GM12873 (cell line): ENCODE results near the gene CPNE2.

Experiments
- TF ChIP-seq, protein P1 (sequence below): IDR thresholded peaks from 2 replicates; pipeline ENCODE4 v1.5.1; 2012; ENCODE audit warnings: low read depth, mild to moderate bottlenecking, moderate library complexity, low read length, control low read depth; ENCODE audit not compliant: insufficient read depth; ENCODE audit errors: missing control alignments

The CPNE2 gene

DNA sequence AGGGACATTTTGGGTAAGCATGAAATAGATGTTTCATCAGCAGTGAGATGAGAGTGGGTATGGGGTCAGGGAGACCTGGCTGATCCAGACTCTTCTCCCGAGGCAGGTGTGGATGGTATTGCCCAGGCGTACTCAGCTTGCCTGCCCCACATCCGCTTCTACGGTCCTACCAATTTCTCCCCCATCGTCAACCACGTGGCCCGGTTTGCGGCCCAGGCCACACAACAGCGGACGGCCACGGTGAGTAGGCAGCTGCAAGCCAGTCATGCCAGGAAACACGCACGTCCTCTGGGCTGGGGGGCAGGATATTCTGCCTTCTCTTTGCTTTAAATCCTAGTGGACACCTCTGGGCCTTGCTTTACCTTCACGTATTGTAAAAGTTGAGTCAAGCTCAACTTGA lies 44.7 kb downstream of the CPNE2 start:
- TF ChIP-seq, protein P1, sequence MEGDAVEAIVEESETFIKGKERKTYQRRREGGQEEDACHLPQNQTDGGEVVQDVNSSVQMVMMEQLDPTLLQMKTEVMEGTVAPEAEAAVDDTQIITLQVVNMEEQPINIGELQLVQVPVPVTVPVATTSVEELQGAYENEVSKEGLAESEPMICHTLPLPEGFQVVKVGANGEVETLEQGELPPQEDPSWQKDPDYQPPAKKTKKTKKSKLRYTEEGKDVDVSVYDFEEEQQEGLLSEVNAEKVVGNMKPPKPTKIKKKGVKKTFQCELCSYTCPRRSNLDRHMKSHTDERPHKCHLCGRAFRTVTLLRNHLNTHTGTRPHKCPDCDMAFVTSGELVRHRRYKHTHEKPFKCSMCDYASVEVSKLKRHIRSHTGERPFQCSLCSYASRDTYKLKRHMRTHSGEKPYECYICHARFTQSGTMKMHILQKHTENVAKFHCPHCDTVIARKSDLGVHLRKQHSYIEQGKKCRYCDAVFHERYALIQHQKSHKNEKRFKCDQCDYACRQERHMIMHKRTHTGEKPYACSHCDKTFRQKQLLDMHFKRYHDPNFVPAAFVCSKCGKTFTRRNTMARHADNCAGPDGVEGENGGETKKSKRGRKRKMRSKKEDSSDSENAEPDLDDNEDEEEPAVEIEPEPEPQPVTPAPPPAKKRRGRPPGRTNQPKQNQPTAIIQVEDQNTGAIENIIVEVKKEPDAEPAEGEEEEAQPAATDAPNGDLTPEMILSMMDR = no peak

DNA sequence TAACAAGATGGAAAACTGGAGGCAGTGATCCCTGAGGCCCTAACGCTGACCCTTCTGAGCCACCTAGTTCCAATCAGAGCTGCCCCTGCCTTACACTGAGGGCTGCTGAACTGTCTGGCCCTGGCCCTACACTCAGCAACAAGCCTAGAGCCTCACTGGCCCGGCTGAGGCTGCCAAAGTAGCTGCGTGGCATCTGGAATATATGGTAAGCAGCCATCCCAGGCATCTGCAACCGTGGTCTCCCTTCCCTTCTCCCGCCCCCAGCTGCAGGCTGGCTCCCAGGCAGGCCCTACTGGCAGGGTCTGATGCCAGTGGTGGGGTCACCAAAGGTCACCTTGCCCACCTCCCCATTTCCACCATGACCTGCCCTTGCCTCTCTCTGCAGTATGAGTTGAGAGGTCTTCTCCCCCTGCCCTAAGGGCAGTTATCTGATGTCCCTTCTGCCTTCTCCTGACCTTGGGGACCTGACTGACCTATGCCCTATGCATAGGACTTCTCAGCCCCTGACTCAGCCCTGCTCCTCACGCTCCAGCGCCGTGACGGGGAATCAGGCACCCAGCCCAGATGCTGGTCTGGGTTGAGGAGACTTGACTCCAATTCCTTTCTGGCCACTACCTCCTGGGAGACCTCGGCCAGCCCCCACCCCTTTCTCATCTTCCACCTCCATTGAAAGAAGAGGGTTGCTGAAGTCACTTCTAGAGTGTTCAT lies 45.3 kb downstream of the CPNE2 start:
- TF ChIP-seq, protein P1 = no peak

DNA sequence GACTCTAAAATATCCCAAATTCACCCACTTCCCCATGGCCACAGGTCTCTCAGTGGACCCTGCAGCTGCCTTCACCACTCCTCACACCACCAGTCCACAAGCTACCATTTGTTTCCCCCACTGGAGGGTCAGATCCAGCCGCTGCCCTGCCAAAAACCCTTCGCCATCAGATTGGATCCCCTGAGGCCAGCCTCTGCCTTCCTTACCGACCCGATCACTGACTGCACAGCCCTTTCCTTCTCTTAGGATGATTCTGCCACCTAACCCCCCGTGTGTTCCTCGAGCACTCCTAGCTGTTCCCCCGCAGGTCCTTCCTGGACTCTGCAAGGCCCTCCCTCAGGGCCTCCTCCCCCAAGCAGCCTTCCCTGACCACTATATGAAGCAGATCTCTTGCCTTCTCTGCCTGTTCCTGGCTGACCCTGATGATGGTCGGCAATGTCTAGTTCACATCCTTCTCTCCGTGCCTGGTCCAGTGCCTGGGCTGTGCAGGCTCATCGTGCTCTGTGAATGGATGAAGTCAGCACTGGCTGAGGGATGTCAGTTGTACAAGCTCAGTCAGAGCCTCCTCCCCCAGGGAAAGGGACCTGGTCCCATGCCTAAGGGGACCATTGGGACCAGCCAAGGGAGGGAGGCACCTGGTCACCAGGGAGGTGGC lies 46.0 kb downstream of the CPNE2 start:
- TF ChIP-seq, protein P1 = no peak

DNA sequence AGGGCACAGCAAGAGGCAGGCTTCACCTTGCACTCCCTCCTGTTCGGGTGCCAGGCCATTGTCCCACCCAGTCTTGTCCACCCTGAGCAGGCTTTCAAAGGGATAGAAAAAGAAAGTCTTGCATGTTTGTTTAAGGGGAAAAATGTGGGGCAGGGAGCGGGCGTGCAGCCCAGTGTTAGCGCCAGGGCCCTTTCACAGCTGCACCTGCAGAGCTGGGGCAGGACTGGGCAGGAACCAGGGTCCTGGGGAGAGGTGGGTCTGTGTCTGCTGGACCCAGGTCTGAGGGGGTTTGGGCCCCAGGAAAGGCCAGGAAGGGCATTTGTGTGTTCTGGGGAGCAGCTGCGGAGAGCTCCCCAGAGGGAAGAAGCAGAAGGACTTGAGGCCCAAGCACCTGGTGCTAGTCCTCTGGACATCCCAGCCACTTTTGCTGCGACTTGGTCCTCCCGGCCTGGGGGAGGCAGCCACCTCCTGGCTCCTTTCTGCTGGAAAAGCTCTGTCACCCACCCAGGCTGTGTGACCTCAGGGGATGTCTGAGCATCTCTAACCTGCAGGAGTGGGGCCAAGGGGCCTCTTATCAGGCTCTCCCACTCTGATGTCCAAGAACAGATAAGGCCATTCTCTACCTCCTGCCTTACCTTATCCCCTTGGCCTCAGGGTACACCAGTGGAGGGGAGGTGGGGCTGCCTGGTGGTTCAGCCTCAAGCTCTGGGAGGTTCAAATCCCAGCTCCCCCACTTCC lies 48.7 kb downstream of the CPNE2 start:
- TF ChIP-seq, protein P1 = no peak

DNA sequence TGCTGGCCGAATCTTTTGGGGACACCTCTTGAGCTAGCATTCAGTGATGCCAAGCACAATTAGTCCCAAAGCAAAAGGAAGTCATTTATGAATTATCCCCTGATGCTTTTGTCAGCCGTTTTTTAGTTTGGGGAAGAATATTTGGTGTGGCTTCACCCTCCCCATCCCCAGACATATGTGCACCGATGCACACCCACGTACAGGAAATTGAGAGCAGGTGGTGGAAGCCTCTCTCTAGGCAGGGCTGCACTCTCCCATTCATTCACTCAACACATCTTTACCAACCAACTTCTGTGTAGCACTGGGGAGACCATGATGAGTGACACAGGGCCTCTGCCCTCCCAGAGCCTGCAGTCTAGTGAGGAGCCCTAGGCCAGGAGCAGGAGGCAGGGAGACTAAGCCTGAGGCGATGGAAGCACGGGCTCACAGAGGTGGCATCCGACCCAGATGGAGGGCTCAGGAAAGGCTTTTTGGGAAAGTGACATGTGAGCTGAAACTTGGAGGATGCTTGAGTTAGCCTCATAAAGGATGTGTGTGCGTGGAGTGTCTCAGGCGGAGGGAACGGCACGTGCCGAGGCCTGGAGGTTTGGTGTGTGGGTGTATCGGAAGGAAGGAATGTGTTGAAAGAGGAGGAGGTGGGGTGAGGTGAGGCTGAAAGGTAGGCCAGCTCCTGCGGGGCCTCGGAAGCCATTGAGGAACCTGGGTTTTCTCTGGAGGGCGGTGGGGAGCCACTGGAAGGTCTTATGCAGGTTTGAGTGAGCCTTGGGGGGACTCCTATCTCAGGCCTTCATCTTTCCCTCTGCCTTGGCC lies 49.6 kb downstream of the CPNE2 start:
- TF ChIP-seq, protein P1 = no peak

DNA sequence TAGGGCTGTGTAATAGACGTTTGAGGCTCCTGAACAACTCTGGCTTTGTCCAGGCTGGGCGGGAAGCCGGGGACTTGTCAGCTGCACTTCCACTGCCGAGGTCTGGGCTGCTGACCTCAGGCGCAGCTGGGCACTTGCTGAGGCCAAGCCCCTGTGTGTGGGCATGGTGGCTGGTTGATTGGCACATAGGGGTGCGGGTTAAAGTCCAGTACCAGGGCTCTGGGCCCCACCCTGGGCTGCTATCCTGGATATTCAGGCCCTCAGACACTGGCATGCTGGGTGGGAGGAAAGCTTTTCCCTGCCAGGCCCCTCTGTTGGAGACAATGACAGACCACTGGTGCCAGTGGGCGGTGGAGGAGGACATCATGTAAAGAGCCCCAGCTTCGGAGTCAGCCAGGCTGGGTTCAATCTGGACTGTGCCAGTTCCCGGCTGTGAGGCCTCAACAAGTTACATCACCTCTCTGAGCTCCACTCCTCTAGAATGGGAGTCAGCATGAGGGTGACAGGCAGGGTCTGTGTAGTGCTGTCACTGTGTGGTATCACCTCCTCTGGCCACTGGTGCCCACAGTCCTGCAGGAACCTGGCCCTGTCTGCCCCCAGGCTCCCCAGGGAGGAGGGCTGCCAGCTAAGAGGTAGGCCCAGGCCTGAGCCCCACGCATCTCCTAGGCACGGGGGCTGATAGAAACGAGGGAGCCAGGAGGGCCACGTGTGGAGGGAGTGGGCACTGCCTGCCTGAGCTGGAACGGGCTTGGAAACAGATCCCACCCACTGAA lies 51.0 kb downstream of the CPNE2 start:
- TF ChIP-seq, protein P1 = no peak
